RWPE1 (cell line): ENCODE measurements around the gene FAM13A.
"Not testable (repeated sequence)": the region's sequence is repeated elsewhere in the genome, so short reads cannot be mapped to it uniquely, and the experiment has no call there.

Experiments
- CTCF ChIA-PET: fragments of 350-600 bp; sonication (Branson Sonifier 250); formaldehyde crosslinking; extraction: SDS; loops from one replicate; lab custom pipeline; 2021; lab: Yijun Ruan, JAX
- POLR2A ChIA-PET: fragments of 400-600 bp; formaldehyde crosslinking; extraction: SDS; loops from one replicate; lab custom pipeline; 2020; ENCODE audit warnings: antibody characterized with exemption; ENCODE audit not compliant: low non-redundant PET; lab: Yijun Ruan, JAX
- DNase-seq: peaks from one replicate; pipeline ENCODE4 v3.0.0; 2012; ENCODE audit warnings: low spot score
- H3K27ac ChIP-seq: fragments of 450-650 bp; 2 replicates; pipeline ENCODE4 v1.5.1; 2017
- TF ChIP-seq, protein P1 (sequence below): fragments of 450-650 bp; conservative IDR thresholded peaks from 2 replicates; pipeline ENCODE4 v1.5.1; 2017; ENCODE audit warnings: low read depth, mild to moderate bottlenecking

FAM13A gene

GRCh38 chr4:88998001-88998400, 59.0 kb downstream of the FAM13A start:
- DNase-seq, result no peak
- TF ChIP-seq, protein P1, sequence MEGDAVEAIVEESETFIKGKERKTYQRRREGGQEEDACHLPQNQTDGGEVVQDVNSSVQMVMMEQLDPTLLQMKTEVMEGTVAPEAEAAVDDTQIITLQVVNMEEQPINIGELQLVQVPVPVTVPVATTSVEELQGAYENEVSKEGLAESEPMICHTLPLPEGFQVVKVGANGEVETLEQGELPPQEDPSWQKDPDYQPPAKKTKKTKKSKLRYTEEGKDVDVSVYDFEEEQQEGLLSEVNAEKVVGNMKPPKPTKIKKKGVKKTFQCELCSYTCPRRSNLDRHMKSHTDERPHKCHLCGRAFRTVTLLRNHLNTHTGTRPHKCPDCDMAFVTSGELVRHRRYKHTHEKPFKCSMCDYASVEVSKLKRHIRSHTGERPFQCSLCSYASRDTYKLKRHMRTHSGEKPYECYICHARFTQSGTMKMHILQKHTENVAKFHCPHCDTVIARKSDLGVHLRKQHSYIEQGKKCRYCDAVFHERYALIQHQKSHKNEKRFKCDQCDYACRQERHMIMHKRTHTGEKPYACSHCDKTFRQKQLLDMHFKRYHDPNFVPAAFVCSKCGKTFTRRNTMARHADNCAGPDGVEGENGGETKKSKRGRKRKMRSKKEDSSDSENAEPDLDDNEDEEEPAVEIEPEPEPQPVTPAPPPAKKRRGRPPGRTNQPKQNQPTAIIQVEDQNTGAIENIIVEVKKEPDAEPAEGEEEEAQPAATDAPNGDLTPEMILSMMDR, result no peak
- no peak overlapping the region for H3K27ac ChIP-seq
- CTCF ChIA-PET, result no interaction called here
- POLR2A ChIA-PET, result no interaction called here

DNA sequence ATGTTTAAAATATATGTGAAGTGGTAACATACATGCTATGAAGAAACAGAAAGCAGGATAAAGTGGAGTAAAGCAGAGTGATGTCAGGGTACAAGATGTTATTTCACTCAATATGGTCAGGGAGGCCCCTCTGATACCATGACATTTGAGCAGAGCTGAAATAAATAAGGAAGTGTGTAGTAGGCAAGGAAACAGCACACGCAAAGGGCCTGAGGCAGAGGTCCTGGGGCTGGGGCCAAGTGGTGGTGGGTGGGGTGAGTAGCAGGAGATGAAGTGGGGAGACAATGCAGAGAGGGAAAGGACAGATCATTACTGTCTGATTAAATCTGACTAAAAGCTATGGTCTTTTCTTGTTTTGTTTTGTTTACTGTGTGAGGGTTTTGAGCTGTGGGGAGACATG, 61.1 kb downstream of the FAM13A start:
- DNase-seq, result no peak
- no peak overlapping the region for H3K27ac ChIP-seq
- TF ChIP-seq, protein P1, result no peak
- ChIA-PET POLR2A (no interaction called here), CTCF (no interaction called here)

- DNase-seq, POLR2A ChIA-PET, CTCF ChIA-PET, H3K27ac ChIP-seq: not testable (repeated sequence)
Measured at GRCh38 chr4:88995257-88995656, 61.7 kb downstream of the FAM13A start.

DNA sequence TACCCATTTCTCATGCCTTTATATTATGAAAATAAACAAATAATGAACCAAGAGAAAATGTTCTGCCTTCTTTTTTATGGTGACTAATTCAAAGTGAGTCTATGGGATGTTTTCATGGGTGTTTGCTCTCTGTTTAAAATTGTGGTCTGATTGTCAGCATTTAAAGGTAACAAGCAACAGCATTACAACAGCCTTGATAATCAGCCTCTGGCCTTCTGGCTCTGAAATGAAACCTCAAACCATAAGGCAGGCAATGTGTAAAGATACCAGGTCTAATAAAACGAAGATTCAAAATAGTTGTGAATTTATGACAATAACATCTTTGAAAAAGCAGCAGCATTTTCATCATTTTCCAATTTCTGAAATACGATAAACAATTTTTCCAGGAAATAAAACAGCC, 63.7 kb downstream of the FAM13A start:
- H3K27ac ChIP-seq, result no peak overlapping the region
- POLR2A ChIA-PET, result no interaction called here
- no peak for DNase-seq
- TF ChIP-seq, protein P1, result no peak
- CTCF ChIA-PET, result no interaction called here

DNA sequence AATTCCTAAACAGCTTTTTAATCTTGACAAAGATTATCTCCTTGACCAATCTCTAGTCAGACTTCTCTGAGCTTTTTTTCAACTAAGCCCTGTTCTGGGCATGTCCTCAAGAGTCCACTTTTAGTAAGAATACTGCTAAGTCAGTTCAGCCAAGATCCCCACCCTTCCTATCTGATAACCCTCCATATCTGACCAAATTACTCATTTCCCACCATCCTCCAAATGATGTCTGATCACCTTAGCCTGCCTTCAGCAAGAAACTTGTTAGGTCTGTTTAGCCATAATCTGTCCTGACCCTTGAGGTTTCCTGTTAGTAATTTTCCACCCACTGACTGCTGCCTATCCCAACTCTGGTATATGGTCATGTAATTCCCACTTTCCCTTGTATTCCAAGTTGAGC, 65.2 kb downstream of the FAM13A start:
- TF ChIP-seq, protein P1, result no peak
- ChIA-PET POLR2A (no interaction called here), CTCF (no interaction called here)
- no peak overlapping the region for H3K27ac ChIP-seq
- DNase-seq, result peak; percentile 8

- H3K27ac ChIP-seq, result no peak overlapping the region
- no peak for DNase-seq
- TF ChIP-seq, protein P1, result no peak
- ChIA-PET POLR2A (no interaction called here), CTCF (interaction anchor here (0.6 kb wide), 1 partner anchor 33 kb away, joined by 4 read pairs; no protein-coding TSS in a partner anchor)
Measured at GRCh38 chr4:88989990-88990389, 67.0 kb downstream of the FAM13A start.

GRCh38 chr4:88985088-88985773, 71.8 kb downstream of the FAM13A start:
- POLR2A ChIA-PET, result no interaction called here
- TF ChIP-seq, protein P1, result no peak
- DNase-seq, result peak; percentile 21
- H3K27ac ChIP-seq, result no peak overlapping the region
- CTCF ChIA-PET, result no interaction called here
